Neural progenitor cell (in vitro differentiated cells): ENCODE data around the gene CBLC. TPM values are rescaled to one million over a fixed set of nuclear protein-coding genes. Genes with fewer than 3 reads are reported as not detected.

Experiments used
- DNase-seq: peaks from one replicate; pipeline ENCODE4 v3.0.0-alpha.2; 2016; ENCODE audit warnings: low spot score
- H2AFZ ChIP-seq: fragments of 200-600 bp; sonication (generic); replicated peaks from 2 replicates; pipeline ENCODE4 v1.6.1; 2016; ENCODE audit warnings: antibody characterized with exemption
- H3F3A ChIP-seq: fragments of 200-600 bp; sonication (generic); 2 replicates; pipeline ENCODE4 v1.6.1; 2016; ENCODE audit warnings: antibody characterized with exemption, low read depth
- H3K27ac ChIP-seq: fragments of 200-600 bp; sonication (generic); 2 replicates; pipeline ENCODE4 v1.5.1; 2016; ENCODE audit warnings: mild to moderate bottlenecking
- H3K27me3 ChIP-seq: fragments of 200-600 bp; sonication (generic); 2 replicates; pipeline ENCODE4 v1.6.1; 2016; ENCODE audit warnings: mild to moderate bottlenecking, moderate library complexity
- H3K36me3 ChIP-seq: fragments of 200-600 bp; sonication (generic); 2 replicates; pipeline ENCODE4 v1.5.1; 2016
- H3K4me1 ChIP-seq: fragments of 200-600 bp; sonication (generic); 2 replicates; pipeline ENCODE4 v1.6.1; 2016; ENCODE audit warnings: mixed run types
- H3K4me2 ChIP-seq: fragments of 200-600 bp; sonication (generic); 2 replicates; pipeline ENCODE4 v1.6.1; 2016
- H3K4me3 ChIP-seq: fragments of 200-600 bp; sonication (generic); 2 replicates; pipeline ENCODE4 v1.5.1; 2016
- H3K79me2 ChIP-seq: fragments of 200-600 bp; sonication (generic); 2 replicates; pipeline ENCODE4 v1.6.1; 2016; ENCODE audit warnings: low read depth
- H3K9ac ChIP-seq: fragments of 200-600 bp; sonication (generic); 2 replicates; pipeline ENCODE4 v1.6.1; 2016
- H3K9me3 ChIP-seq: fragments of 200-600 bp; sonication (generic); 2 replicates; pipeline ENCODE4 v1.5.1; 2016; ENCODE audit warnings: low read depth
- H4K20me1 ChIP-seq: fragments of 200-600 bp; sonication (generic); 2 replicates; pipeline ENCODE4 v1.6.1; 2016; ENCODE audit warnings: low read depth
- H3K27ac Mint-ChIP-seq: 3 replicates; pipeline ENCODE4 v1.8.0; 2021; ENCODE audit warnings: mixed read lengths
- H3K27me3 Mint-ChIP-seq: 2 replicates; pipeline ENCODE4 v1.8.0; 2022; ENCODE audit warnings: low read depth, mild to moderate bottlenecking, inconsistent platforms, moderate library complexity, mixed read lengths; ENCODE audit not compliant: insufficient read depth
- H3K36me3 Mint-ChIP-seq: 3 replicates; pipeline ENCODE4 v1.8.0; 2021; ENCODE audit warnings: mixed read lengths
- H3K4me1 Mint-ChIP-seq: 3 replicates; pipeline ENCODE4 v1.8.0; 2021; ENCODE audit warnings: mixed read lengths
- H3K4me3 Mint-ChIP-seq: 3 replicates; pipeline ENCODE4 v1.8.0; 2021; ENCODE audit warnings: mild to moderate bottlenecking, moderate library complexity, mixed read lengths
- H3K9me3 Mint-ChIP-seq: 3 replicates; pipeline ENCODE4 v1.8.0; 2020; ENCODE audit warnings: mixed read lengths
- EZH2 ChIP-seq: fragments of 200-600 bp; sonication (generic); IDR thresholded peaks from 2 replicates; pipeline ENCODE4 v1.6.1; 2017; ENCODE audit warnings: antibody characterized with exemption, mild to moderate bottlenecking, moderate library complexity
- EZH2phosphoT487 ChIP-seq: fragments of 200-600 bp; sonication (generic); IDR thresholded peaks from 2 replicates; pipeline ENCODE4 v1.6.1; 2017; ENCODE audit warnings: antibody characterized with exemption
- total RNA-seq: library from RNA; depleted of rRNA; stranded (reverse); fragments of >200 nt; gene quantifications from 2 replicates; pipeline ENCODE4 v1.2.3, GENCODE V29; 2015; ENCODE audit warnings: low replicate concordance
- TF ChIP-seq, protein P1 (sequence below): fragments of 200-600 bp; sonication (generic); IDR thresholded peaks from 2 replicates; pipeline ENCODE4 v1.5.1; 2017; ENCODE audit warnings: antibody characterized with exemption, mild to moderate bottlenecking

Gene CBLC
- total RNA-seq, 1 donor from 2014 or later = 1.5 TPM

DNA sequence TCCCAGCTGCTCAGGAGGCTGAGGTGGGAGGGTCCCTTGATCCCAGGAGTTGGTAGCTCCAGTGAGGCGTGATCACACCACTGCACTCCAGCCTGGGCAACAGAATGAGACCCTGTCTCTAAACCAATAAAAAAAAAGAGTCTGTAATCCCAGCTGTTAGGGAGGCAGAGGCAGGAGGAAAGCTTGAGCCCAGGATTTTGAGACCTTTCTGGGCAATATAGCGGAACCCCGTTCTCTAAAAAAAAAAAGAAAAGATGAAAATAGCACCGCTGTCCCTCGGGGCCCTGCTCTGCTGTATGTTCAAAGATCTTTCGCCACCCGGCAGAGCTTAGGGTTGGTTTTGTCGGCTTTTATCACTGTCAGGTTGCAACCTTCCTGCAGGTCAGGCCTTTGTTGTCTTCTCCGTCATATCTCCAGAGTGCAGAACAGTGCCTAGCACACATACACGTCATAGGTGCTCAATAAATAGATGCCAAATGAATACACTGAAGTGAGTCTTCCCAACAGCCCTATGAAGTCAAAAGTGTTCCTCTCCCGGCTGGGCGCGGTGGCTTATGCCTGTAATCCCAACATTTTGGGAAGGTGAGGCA, 17.8 kb downstream of the CBLC start:
- H3K9me3 ChIP-seq = no peaks in the 10 kb centered on the region
- H3K4me2 ChIP-seq = no peak overlapping the region
- no peak overlapping the region for H3K4me3 Mint-ChIP-seq
- no peaks in the 10 kb centered on the region for H3K79me2 ChIP-seq
- H3K27me3 ChIP-seq = no peaks in the 10 kb centered on the region
- H3F3A ChIP-seq = peaks cover 10% of the 10 kb centered on the region
- no peaks in the 10 kb centered on the region for H3K27me3 Mint-ChIP-seq
- H3K9ac ChIP-seq = no peak overlapping the region
- TF ChIP-seq EZH2phosphoT487 (no peak), EZH2 (no peak)
- TF ChIP-seq, protein P1, sequence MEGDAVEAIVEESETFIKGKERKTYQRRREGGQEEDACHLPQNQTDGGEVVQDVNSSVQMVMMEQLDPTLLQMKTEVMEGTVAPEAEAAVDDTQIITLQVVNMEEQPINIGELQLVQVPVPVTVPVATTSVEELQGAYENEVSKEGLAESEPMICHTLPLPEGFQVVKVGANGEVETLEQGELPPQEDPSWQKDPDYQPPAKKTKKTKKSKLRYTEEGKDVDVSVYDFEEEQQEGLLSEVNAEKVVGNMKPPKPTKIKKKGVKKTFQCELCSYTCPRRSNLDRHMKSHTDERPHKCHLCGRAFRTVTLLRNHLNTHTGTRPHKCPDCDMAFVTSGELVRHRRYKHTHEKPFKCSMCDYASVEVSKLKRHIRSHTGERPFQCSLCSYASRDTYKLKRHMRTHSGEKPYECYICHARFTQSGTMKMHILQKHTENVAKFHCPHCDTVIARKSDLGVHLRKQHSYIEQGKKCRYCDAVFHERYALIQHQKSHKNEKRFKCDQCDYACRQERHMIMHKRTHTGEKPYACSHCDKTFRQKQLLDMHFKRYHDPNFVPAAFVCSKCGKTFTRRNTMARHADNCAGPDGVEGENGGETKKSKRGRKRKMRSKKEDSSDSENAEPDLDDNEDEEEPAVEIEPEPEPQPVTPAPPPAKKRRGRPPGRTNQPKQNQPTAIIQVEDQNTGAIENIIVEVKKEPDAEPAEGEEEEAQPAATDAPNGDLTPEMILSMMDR = no peak
- H4K20me1 ChIP-seq = no peaks in the 10 kb centered on the region
- H3K36me3 Mint-ChIP-seq = no peaks in the 10 kb centered on the region
- no peak overlapping the region for H3K27ac ChIP-seq
- H3K9me3 Mint-ChIP-seq = no peaks in the 10 kb centered on the region
- peaks cover 18% of the 10 kb centered on the region for H3K4me1 Mint-ChIP-seq
- peaks cover 7% of the 10 kb centered on the region for H3K4me1 ChIP-seq
- no peak for DNase-seq
- no peaks in the 10 kb centered on the region for H3K36me3 ChIP-seq
- no peak overlapping the region for H2AFZ ChIP-seq
- H3K4me3 ChIP-seq = no peak overlapping the region
- H3K27ac Mint-ChIP-seq = no peak overlapping the region

DNA sequence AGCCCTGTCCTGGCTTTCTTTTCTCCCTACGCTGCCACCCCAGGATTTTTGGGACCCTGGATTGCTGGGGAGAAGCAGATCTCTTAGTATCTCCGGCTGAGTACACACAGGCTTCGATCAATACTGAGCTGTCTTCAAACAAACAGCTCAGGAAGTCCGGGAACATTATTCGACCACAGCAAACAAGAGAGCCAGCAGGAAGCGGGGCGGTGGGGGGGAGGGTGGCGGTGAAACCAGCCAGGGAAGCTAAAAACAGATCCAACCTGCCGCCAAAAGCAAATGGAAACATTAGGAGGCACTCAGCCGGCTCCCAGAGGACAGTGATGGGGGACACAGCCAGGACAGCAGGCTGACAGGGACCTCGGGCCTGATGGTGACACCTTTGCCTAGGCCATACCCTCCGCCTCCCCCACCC, 19.0 kb downstream of the CBLC start:
- H3K9me3 Mint-ChIP-seq = no peaks in the 10 kb centered on the region
- Histone ChIP-seq H3K4me1 (peaks cover 7% of the 10 kb centered on the region), H3K4me3 (no peak overlapping the region), H3K79me2 (no peaks in the 10 kb centered on the region), H3K27me3 (no peaks in the 10 kb centered on the region), H2AFZ (peak overlapping the region; percentile 73), H3K27ac (peak overlapping the region; percentile 54), H3K9me3 (no peaks in the 10 kb centered on the region), H3F3A (peaks cover 10% of the 10 kb centered on the region), H4K20me1 (no peaks in the 10 kb centered on the region), H3K36me3 (no peaks in the 10 kb centered on the region), H3K4me2 (peak overlapping the region; percentile 23), H3K9ac (no peak overlapping the region)
- H3K36me3 Mint-ChIP-seq = no peaks in the 10 kb centered on the region
- H3K27ac Mint-ChIP-seq = peak overlapping the region; percentile 95
- H3K4me3 Mint-ChIP-seq = no peak overlapping the region
- peaks cover 18% of the 10 kb centered on the region for H3K4me1 Mint-ChIP-seq
- no peaks in the 10 kb centered on the region for H3K27me3 Mint-ChIP-seq
- DNase-seq = peak; percentile 25
- TF ChIP-seq, protein P1 = no peak
- TF ChIP-seq EZH2phosphoT487 (no peak), EZH2 (no peak)

DNA sequence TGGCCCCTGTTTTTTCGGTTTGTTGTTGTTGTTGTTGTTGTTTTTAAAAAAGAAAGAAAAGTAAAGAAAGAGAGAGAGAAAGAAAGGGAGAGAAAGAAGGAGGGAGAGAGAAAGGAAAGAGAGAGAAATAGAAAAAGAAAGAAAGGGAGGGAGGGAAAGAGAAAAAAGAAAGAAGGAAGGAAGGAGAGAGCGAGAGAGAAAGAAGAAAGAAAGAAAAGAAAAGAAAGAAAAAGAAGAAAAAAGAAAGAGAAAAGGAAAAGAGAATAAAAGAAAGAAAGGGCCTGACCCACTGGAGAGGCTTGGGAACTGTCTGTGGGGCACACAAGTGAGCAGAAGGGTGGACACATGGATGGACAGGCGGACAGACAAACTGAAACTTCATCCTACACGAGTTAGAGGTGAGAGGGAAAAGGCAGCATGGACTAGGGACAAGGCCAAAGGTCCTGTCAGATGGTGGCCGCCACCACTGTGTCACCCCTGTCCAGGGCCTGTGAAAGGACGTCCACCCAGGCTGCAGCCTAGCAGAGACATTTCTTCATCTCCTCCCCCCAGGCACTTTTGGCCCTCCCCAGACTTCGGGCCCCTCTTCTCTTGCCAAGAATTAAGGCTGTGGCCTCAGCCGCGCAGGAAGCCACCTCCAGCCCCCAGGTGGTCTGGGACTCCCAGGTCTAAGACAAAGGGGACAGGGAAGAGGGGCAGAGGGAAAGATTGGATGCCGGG, 22.1 kb downstream of the CBLC start:
- no peak for TF ChIP-seq EZH2phosphoT487
- TF ChIP-seq, protein P1 = no peak
- no peak for TF ChIP-seq EZH2
- H3K27ac ChIP-seq = no peak overlapping the region
- DNase-seq = no peak
- H3K4me3 ChIP-seq = no peak overlapping the region
- no peaks in the 10 kb centered on the region for H3K36me3 ChIP-seq
- Mint-ChIP-seq H3K27me3 (peaks cover 2% of the 10 kb centered on the region), H3K9me3 (no peaks in the 10 kb centered on the region), H3K27ac (no peak overlapping the region), H3K4me1 (peaks cover 14% of the 10 kb centered on the region), H3K4me3 (no peak overlapping the region), H3K36me3 (no peaks in the 10 kb centered on the region)
- no peaks in the 10 kb centered on the region for H4K20me1 ChIP-seq
- H3K79me2 ChIP-seq = no peaks in the 10 kb centered on the region
- peaks cover 7% of the 10 kb centered on the region for H3K4me1 ChIP-seq
- H3K27me3 ChIP-seq = no peaks in the 10 kb centered on the region
- H3F3A ChIP-seq = peaks cover 10% of the 10 kb centered on the region
- no peak overlapping the region for H3K4me2 ChIP-seq
- no peak overlapping the region for H2AFZ ChIP-seq
- no peaks in the 10 kb centered on the region for H3K9me3 ChIP-seq
- no peak overlapping the region for H3K9ac ChIP-seq
